DND-41 (cell line): Measurements from ENCODE around the gene PPP1R37.

Experiments
- ATAC-seq: fragments of 200-7000 bp; cut with Tn5 transposase; 3 replicates; pipeline ENCODE4 v1.9.1; 2021; ENCODE audit warnings: low read depth; ENCODE audit not compliant: insufficient read depth
- DNase-seq: peaks from one replicate; pipeline ENCODE4 v3.0.0-alpha.2; 2020
- H2AFZ ChIP-seq: 2 replicates; pipeline ENCODE4 v1.6.0; 2012; ENCODE audit warnings: low read depth, low read length
- H3K27ac ChIP-seq: 2 replicates; pipeline ENCODE4 v1.5.1; 2012; ENCODE audit warnings: low read length, inconsistent platforms
- H3K27me3 ChIP-seq: fragments of 200-600 bp; sonication (generic); 2 replicates; pipeline ENCODE4 v1.6.0; 2012; ENCODE audit warnings: low read length, mild to moderate bottlenecking, inconsistent platforms; ENCODE audit not compliant: insufficient read depth, poor library complexity
- H3K36me3 ChIP-seq: 2 replicates; pipeline ENCODE4 v1.5.1; 2012; ENCODE audit warnings: low read length, inconsistent platforms; ENCODE audit not compliant: insufficient read depth
- H3K4me1 ChIP-seq: 2 replicates; pipeline ENCODE4 v1.5.1; 2012; ENCODE audit warnings: mild to moderate bottlenecking, low read length; ENCODE audit not compliant: insufficient read depth
- H3K4me2 ChIP-seq: 2 replicates; pipeline ENCODE4 v1.6.0; 2012; ENCODE audit warnings: mild to moderate bottlenecking, moderate library complexity, low read length, inconsistent platforms; ENCODE audit not compliant: insufficient read depth
- H3K4me3 ChIP-seq, 2 experiments: fragments of 200-600 bp in 1 of 2; shearing (Covaris generic) in 1 of 2; 2 replicates each; pipeline ENCODE4 v1.5.1; 2012 to 2016; ENCODE audit warnings: inconsistent platforms in 2 of 2, low read length in 2 of 2, mild to moderate bottlenecking in 2 of 2, low read depth in 1 of 2, moderate library complexity in 1 of 2
- H3K79me2 ChIP-seq: 2 replicates; pipeline ENCODE4 v1.6.0; 2012; ENCODE audit warnings: low read length, inconsistent platforms; ENCODE audit not compliant: insufficient read depth
- H3K9ac ChIP-seq: 2 replicates; pipeline ENCODE4 v1.6.0; 2012; ENCODE audit warnings: low read depth, mild to moderate bottlenecking, inconsistent platforms, low read length, moderate library complexity
- H3K9me3 ChIP-seq: 2 replicates; pipeline ENCODE4 v1.5.1; 2012; ENCODE audit warnings: low read length, moderate library complexity, mild to moderate bottlenecking, inconsistent platforms; ENCODE audit not compliant: insufficient read depth, severe bottlenecking
- H4K20me1 ChIP-seq: 2 replicates; pipeline ENCODE4 v1.6.0; 2012; ENCODE audit warnings: low read length; ENCODE audit not compliant: insufficient read depth
- EZH2 ChIP-seq: IDR thresholded peaks from 3 replicates; pipeline ENCODE4 v1.6.1; 2012; ENCODE audit warnings: borderline replicate concordance, low read depth, mild to moderate bottlenecking, moderate library complexity, low read length, inconsistent platforms; ENCODE audit not compliant: severe bottlenecking
- TF ChIP-seq, protein P1 (sequence below): IDR thresholded peaks from 2 replicates; pipeline ENCODE4 v1.5.1; 2012; ENCODE audit warnings: borderline replicate concordance, low read length, moderate library complexity, mild to moderate bottlenecking; ENCODE audit not compliant: poor library complexity, severe bottlenecking; ENCODE audit errors: extremely low read depth

PPP1R37 gene

DNA sequence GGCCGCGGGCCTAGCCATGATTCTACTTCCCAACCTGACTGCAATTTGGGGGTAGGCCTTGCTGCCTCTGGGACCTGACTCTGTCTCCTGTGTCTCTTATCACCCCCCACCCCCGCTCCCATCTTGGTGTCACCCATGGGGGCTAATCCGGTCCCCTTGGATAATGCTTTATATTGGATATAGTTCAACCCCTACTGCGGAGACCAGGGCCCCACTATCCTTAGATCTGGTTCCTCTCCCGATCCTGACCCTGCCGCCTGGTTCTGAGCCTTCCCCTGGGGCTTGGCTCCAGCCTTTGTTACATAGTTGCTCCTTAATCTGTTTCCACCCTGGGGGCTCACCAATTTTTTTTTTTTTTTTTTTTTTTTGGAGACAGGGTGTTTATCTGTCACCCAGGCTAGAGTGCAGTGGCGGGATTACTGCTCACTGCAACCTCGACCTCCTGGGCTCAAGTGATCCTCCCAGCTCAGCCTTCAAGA, 87.0 kb downstream of the PPP1R37 start:
- TF ChIP-seq EZH2: no peak
- TF ChIP-seq, protein P1, sequence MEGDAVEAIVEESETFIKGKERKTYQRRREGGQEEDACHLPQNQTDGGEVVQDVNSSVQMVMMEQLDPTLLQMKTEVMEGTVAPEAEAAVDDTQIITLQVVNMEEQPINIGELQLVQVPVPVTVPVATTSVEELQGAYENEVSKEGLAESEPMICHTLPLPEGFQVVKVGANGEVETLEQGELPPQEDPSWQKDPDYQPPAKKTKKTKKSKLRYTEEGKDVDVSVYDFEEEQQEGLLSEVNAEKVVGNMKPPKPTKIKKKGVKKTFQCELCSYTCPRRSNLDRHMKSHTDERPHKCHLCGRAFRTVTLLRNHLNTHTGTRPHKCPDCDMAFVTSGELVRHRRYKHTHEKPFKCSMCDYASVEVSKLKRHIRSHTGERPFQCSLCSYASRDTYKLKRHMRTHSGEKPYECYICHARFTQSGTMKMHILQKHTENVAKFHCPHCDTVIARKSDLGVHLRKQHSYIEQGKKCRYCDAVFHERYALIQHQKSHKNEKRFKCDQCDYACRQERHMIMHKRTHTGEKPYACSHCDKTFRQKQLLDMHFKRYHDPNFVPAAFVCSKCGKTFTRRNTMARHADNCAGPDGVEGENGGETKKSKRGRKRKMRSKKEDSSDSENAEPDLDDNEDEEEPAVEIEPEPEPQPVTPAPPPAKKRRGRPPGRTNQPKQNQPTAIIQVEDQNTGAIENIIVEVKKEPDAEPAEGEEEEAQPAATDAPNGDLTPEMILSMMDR: no peak
- DNase-seq (no peak), ATAC-seq (no peak)
- no peaks in the 10 kb centered on the region for H3K27me3 ChIP-seq
- H3K36me3 ChIP-seq: peaks cover 13% of the 10 kb centered on the region
- peak overlapping the region; percentile 83 for H3K4me2 ChIP-seq
- peaks cover 31% of the 10 kb centered on the region for H3K79me2 ChIP-seq
- no peak overlapping the region for H2AFZ ChIP-seq
- peak overlapping the region in 1 of 2 experiments; percentile 87; a peak in 3 of 4 replicates for H3K4me3 ChIP-seq
- peaks cover 33% of the 10 kb centered on the region for H3K4me1 ChIP-seq
- H3K9ac ChIP-seq: peak overlapping the region; percentile 65; the same call in 1 of the 2 replicates
- H4K20me1 ChIP-seq: peaks cover 8% of the 10 kb centered on the region
- H3K27ac ChIP-seq: no peak overlapping the region
- no peaks in the 10 kb centered on the region for H3K9me3 ChIP-seq

- Histone ChIP-seq H4K20me1 (peaks cover 8% of the 10 kb centered on the region), H3K4me2 (peak overlapping the region; percentile 19; the same call in 1 of the 2 replicates), H3K9me3 (no peaks in the 10 kb centered on the region), H3K36me3 (peaks cover 13% of the 10 kb centered on the region), H3K9ac (no peak overlapping the region), H3K4me3 (no peak overlapping the region), H3K27me3 (no peaks in the 10 kb centered on the region), H3K27ac (no peak overlapping the region), H2AFZ (no peak overlapping the region), H3K4me1 (peaks cover 33% of the 10 kb centered on the region), H3K79me2 (peaks cover 31% of the 10 kb centered on the region)
- no peak for DNase-seq
- no peak for ATAC-seq
- no peak for TF ChIP-seq EZH2
These were observed 88.0 kb downstream of the PPP1R37 start for GRCh38 chr19:45180936-45181335.

DNA sequence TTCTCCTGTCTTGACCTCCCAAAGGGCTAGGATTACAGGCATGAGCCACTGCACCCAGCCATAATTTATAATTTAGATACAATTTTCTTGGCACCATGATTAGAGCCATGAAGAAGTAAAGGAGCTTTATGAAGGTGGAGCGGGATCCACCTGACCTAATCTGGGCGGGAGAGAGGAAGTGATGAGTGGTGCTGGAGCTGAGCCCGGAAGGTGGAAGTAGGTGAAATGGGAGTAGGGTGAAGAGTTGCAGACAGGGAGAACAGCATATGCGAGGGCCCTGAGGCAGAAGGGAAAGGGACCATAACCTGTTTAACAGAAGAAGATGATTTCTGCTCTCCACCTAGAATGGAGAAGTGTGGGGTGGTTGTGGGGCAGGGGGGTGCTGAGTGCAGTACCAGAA, 89.8 kb downstream of the PPP1R37 start:
- TF ChIP-seq EZH2: no peak
- TF ChIP-seq, protein P1: no peak
- no peak overlapping the region for H3K4me3 ChIP-seq
- no peak overlapping the region for H3K27ac ChIP-seq
- no peak overlapping the region for H3K4me2 ChIP-seq
- H3K79me2 ChIP-seq: peaks cover 21% of the 10 kb centered on the region
- no peak for ATAC-seq
- no peaks in the 10 kb centered on the region for H3K9me3 ChIP-seq
- H4K20me1 ChIP-seq: peaks cover 8% of the 10 kb centered on the region
- H3K4me1 ChIP-seq: peaks cover 23% of the 10 kb centered on the region
- no peaks in the 10 kb centered on the region for H3K27me3 ChIP-seq
- no peak overlapping the region for H2AFZ ChIP-seq
- peaks cover 13% of the 10 kb centered on the region for H3K36me3 ChIP-seq
- no peak for DNase-seq
- H3K9ac ChIP-seq: no peak overlapping the region

GRCh38 chr19:45184115-45184514, 91.1 kb downstream of the PPP1R37 start:
- Histone ChIP-seq H3K4me3 (no peak overlapping the region), H3K36me3 (peaks cover 13% of the 10 kb centered on the region), H4K20me1 (peaks cover 8% of the 10 kb centered on the region), H3K4me2 (no peak overlapping the region), H2AFZ (no peak overlapping the region), H3K79me2 (peaks cover 15% of the 10 kb centered on the region), H3K9me3 (no peaks in the 10 kb centered on the region), H3K4me1 (peaks cover 22% of the 10 kb centered on the region), H3K27ac (no peak overlapping the region), H3K9ac (no peak overlapping the region), H3K27me3 (no peaks in the 10 kb centered on the region)
- ATAC-seq: no peak
- no peak for TF ChIP-seq EZH2
- TF ChIP-seq, protein P1: no peak
- DNase-seq: no peak
